Common myeloid progenitor, CD34-positive (primary cell): ENCODE data around the gene FTO.

Source experiments
- CTCF ChIA-PET: fragments of 350-600 bp; sonication (Branson Sonifier 250); formaldehyde crosslinking; loops from one replicate; lab custom pipeline; 2021; ENCODE audit warnings: antibody characterized with exemption; lab: Charles Lee
- POLR2A ChIA-PET: fragments of 350-600 bp; sonication (Branson Sonifier 250); formaldehyde crosslinking; loops from one replicate; lab custom pipeline; 2021; ENCODE audit warnings: antibody characterized with exemption; lab: Charles Lee
- DNase-seq, 3 donors: peaks; one replicate each; pipeline versions ENCODE4 v3.0.0 to v3.0.0-alpha.2; 2013
- H3K27ac ChIP-seq, 2 experiments: 1 replicate in 1 of 2; 2 replicates in 1 of 2; pipeline ENCODE4 v1.7.0; 2013; ENCODE audit warnings: inconsistent platforms in 2 of 2, low read length in 2 of 2, mild to moderate bottlenecking in 2 of 2, low read depth in 1 of 2, moderate library complexity in 1 of 2; ENCODE audit not compliant: severe bottlenecking in 2 of 2, insufficient read depth in 1 of 2, poor library complexity in 1 of 2
- H3K27me3 ChIP-seq, 5 experiments: replicated peaks in 2 of 5; 1 replicate in 3 of 5; 2 replicates in 2 of 5; pipeline versions ENCODE4 v1.6.1 to v1.7.0; 2013; ENCODE audit warnings: low read length in 4 of 5, mild to moderate bottlenecking in 2 of 5, moderate library complexity in 2 of 5, inconsistent platforms in 1 of 5; ENCODE audit not compliant: insufficient read depth in 5 of 5, control insufficient read depth in 4 of 5
- H3K36me3 ChIP-seq, 4 experiments: 1 replicate in 2 of 4; 2 replicates in 2 of 4; pipeline versions ENCODE4 v1.6.1 to v1.7.0; 2013; ENCODE audit warnings: low read length in 3 of 4, control low read depth in 1 of 4, mild to moderate bottlenecking in 1 of 4; ENCODE audit not compliant: control insufficient read depth in 4 of 4, insufficient read depth in 4 of 4
- H3K4me1 ChIP-seq, 4 experiments: 1 replicate in 3 of 4; 2 replicates in 1 of 4; pipeline versions ENCODE4 v1.6.1 to v1.7.1; 2013; ENCODE audit warnings: low read length in 3 of 4, mild to moderate bottlenecking in 3 of 4, control low read depth in 1 of 4, inconsistent platforms in 1 of 4, moderate library complexity in 1 of 4; ENCODE audit not compliant: control insufficient read depth in 4 of 4, insufficient read depth in 4 of 4; ENCODE audit errors: control extremely low read depth in 1 of 4
- H3K4me3 ChIP-seq, 7 experiments: 1 replicate in 4 of 7; 2 replicates in 3 of 7; pipeline versions ENCODE4 v1.5.1 to v1.7.0; 2013; ENCODE audit warnings: mild to moderate bottlenecking in 7 of 7, low read length in 6 of 7, moderate library complexity in 6 of 7, inconsistent platforms in 2 of 7, low read depth in 2 of 7, control low read depth in 1 of 7; ENCODE audit not compliant: insufficient read depth in 4 of 7, control insufficient read depth in 1 of 7; ENCODE audit errors: extremely low read depth in 1 of 7
- H3K9me3 ChIP-seq, 5 experiments: 1 replicate in 4 of 5; 2 replicates in 1 of 5; pipeline versions ENCODE4 v1.6.1 to v1.7.1; 2013; ENCODE audit warnings: low read length in 4 of 5, mild to moderate bottlenecking in 2 of 5, inconsistent platforms in 1 of 5, low read depth in 1 of 5, moderate library complexity in 1 of 5; ENCODE audit not compliant: control insufficient read depth in 4 of 5, insufficient read depth in 2 of 5; ENCODE audit errors: control extremely low read depth in 1 of 5
- WGBS: methylation state at CpG from one replicate; pipeline ENCODE4 v1.1.5; 2013; ENCODE audit not compliant: insufficient coverage; 5-methylcytosine and 5-hydroxymethylcytosine counted together

Gene FTO

GRCh38 chr16:53704445-53704813 lies 473 bp downstream of the FTO start:
- 28% methylated on average over 4 of the region's 6 CpGs for WGBS
- ChIA-PET POLR2A (interaction anchor here (0.6 kb wide), 1 partner anchor 344 kb away, joined by 6 read pairs; no protein-coding TSS in a partner anchor), CTCF (interaction anchor here (1.5 kb wide), 1 partner anchor 68 kb away, joined by 4 read pairs; no protein-coding TSS in a partner anchor)
- Histone ChIP-seq H3K9me3 (no peaks in the 10 kb centered on the region), H3K4me3 (peak overlapping the region; percentile 54 to 95 (median 86)), H3K27ac (peak overlapping the region; percentile 18 to 73), H3K4me1 (peaks cover 8 to 18% (median 10%) of the 10 kb centered on the region in 4 experiments), H3K27me3 (no peaks in the 10 kb centered on the region), H3K36me3 (peaks cover 0 to 2% (median 0%) of the 10 kb centered on the region in 4 experiments)
- DNase-seq = no peak

DNA sequence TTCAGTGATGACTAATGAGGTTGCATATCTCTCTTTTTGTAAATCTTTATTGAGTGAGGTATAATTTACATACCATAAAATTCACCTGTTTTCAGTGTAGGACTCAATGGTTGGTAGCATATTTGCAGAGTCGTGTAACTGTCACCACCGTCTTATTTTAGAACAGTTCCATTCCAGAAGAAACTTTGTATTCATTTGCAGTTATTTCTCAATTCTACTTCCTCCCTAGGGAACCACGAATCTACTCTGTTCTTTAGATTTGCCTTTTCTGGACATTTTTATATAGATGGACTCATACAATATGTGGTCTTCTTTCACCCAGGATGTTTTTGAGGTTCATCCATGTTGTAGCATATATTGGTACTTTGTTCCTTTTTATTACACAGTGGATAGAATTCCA lies 3.7 kb downstream of the FTO start:
- ChIA-PET POLR2A (no interaction called here), CTCF (no interaction called here)
- Histone ChIP-seq H3K4me1 (peaks cover 8 to 18% (median 10%) of the 10 kb centered on the region in 4 experiments), H3K27ac (no peak overlapping the region), H3K4me3 (no peak overlapping the region), H3K36me3 (peaks cover 0 to 2% (median 0%) of the 10 kb centered on the region in 4 experiments), H3K27me3 (no peaks in the 10 kb centered on the region), H3K9me3 (no peaks in the 10 kb centered on the region)
- DNase-seq = no peak
- 75% methylated on average over 2 of the region's 3 CpGs for WGBS

GRCh38 chr16:53708490-53708889 lies 4.5 kb downstream of the FTO start:
- no CpG with 5 or more reads among the region's 2 CpGs for WGBS
- H3K4me3 ChIP-seq = no peak overlapping the region
- ChIA-PET POLR2A (no interaction called here), CTCF (no interaction called here)
- H3K27me3 ChIP-seq = no peaks in the 10 kb centered on the region
- peaks cover 0 to 2% (median 0%) of the 10 kb centered on the region in 4 experiments for H3K36me3 ChIP-seq
- peaks cover 5 to 14% (median 7%) of the 10 kb centered on the region in 4 experiments for H3K4me1 ChIP-seq
- DNase-seq = no peak
- H3K27ac ChIP-seq = no peak overlapping the region
- no peaks in the 10 kb centered on the region for H3K9me3 ChIP-seq

GRCh38 chr16:53711390-53711789 lies 7.4 kb downstream of the FTO start:
- WGBS = 100% methylated on average over 2 of the region's 3 CpGs
- H3K4me1 ChIP-seq = no peaks in the 10 kb centered on the region
- no peaks in the 10 kb centered on the region for H3K9me3 ChIP-seq
- no peak overlapping the region for H3K4me3 ChIP-seq
- ChIA-PET CTCF (no interaction called here), POLR2A (no interaction called here)
- H3K27ac ChIP-seq = no peak overlapping the region
- H3K27me3 ChIP-seq = no peaks in the 10 kb centered on the region
- DNase-seq = no peak
- peaks cover 0 to 2% (median 1%) of the 10 kb centered on the region in 4 experiments for H3K36me3 ChIP-seq

DNA sequence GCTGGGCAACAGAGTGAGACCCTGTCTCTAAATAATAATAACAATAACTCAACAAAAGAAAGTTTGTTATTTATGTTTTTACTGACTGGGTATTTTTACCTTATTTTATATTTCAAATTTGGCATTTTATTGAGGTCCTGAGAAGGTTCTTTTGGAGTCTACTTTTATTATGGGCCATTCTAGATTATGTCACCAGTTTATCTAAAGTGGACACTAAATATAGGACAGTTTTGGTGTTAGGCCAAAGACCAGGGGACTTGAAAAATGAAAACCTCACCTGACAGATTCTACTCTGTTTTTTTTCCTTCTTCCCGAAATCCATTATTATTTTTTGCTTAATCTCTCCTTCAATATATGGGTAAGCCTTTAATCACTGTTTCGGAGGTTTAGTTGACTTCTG lies 8.1 kb downstream of the FTO start:
- no CpG with 5 or more reads among the region's 2 CpGs for WGBS
- no peak for DNase-seq
- CTCF ChIA-PET = no interaction called here
- H3K4me1 ChIP-seq = no peaks in the 10 kb centered on the region
- no peak overlapping the region for H3K4me3 ChIP-seq
- peaks cover 0 to 2% (median 0%) of the 10 kb centered on the region in 4 experiments for H3K36me3 ChIP-seq
- H3K27me3 ChIP-seq = no peaks in the 10 kb centered on the region
- H3K9me3 ChIP-seq = no peaks in the 10 kb centered on the region
- POLR2A ChIA-PET = no interaction called here
- no peak overlapping the region for H3K27ac ChIP-seq

DNA sequence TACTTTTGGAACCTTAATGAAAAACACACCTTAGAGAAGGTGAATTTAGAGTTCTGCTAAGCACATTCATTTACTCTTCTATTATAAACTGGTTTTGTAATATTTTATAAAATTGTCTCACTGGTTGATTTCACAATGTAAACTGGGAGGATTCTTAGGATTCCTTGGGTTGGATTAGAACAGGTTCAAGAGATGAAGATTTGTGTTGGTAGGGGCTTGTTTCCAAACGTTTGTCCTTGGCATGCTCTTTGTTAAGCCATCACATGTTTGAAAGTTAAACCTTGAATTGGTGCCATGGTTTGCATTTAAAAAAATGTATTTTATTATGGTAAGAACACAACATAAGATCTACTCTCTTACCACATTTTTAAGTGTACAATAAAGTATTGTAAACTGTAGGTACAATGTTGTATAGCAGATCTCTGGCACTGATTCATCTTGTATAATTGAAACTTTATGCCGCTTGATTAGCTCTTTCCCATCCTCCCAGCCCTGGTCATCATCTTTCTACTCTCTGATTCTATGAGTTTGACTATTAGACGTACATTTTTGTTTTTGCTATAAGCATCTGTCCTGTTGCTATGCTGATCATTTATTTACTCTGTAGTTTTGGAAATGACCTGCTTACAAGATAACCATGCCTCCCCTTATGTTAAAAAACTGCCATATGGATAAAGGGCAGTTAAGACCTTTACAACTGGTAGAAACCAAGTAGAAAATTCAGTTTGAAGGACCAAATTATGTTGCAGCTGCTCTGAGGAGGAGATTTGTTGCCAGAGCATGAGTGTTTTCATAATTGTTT lies 9.6 kb downstream of the FTO start:
- H3K27me3 ChIP-seq = no peaks in the 10 kb centered on the region
- no peaks in the 10 kb centered on the region for H3K4me1 ChIP-seq
- H3K9me3 ChIP-seq = no peaks in the 10 kb centered on the region
- ChIA-PET POLR2A (no interaction called here), CTCF (no interaction called here)
- WGBS = no CpG with 5 or more reads among the region's 3 CpGs
- no peak overlapping the region for H3K4me3 ChIP-seq
- H3K36me3 ChIP-seq = peaks cover 0 to 2% (median 0%) of the 10 kb centered on the region in 4 experiments
- no peak for DNase-seq
- H3K27ac ChIP-seq = no peak overlapping the region

DNA sequence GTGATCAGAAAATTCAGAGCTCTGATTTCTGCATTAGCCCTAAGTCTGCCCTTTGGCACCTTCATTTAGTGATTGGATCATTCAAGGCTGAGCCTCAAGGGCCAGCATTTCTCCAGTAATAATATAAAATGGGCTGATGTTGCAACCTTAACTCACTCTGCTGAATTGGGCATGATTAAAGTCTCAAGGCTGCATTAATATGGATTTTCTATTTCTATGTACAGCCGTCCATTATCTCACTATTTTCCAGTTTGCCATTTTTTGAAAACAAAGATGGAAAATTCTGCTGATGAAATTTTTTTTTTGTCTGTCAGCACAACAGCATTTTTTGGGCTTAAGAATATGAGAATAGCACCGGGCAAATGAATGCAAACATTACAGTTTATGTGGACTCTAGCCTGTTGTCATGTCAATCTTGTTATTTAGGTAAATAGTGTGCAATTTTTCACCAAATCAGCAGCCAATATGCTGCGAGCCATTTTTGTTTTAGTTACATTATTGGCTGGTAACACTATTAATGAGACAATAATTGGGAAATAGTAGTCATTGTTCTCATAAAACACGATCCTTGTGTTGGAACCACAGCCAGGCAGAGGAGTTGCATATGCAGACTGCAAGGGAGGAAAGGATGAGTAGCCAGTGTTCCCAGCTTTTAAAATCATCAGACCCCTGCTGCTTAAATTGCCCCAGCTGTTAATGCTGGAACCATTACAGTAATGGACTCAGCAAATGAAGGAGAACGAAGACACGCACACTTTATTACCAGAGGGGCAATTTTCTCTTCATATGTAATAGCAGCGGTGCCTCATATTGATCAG lies 10.5 kb downstream of the FTO start:
- no peaks in the 10 kb centered on the region for H3K4me1 ChIP-seq
- DNase-seq = no peak
- WGBS = 97% methylated on average over 4 of the region's 7 CpGs
- no peaks in the 10 kb centered on the region for H3K9me3 ChIP-seq
- peaks cover 0 to 2% (median 0%) of the 10 kb centered on the region in 4 experiments for H3K36me3 ChIP-seq
- ChIA-PET CTCF (no interaction called here), POLR2A (no interaction called here)
- no peak overlapping the region for H3K4me3 ChIP-seq
- H3K27me3 ChIP-seq = no peaks in the 10 kb centered on the region
- no peak overlapping the region for H3K27ac ChIP-seq
